K562 (cell line): Measurements from ENCODE around the gene KRT8. TPM values are rescaled to one million over a fixed set of nuclear protein-coding genes. Genes with fewer than 3 reads are reported as not detected.

Experiments used
- BCL6 ChIP-seq: fragments of 250-450 bp; sonication (Bioruptor Pico); IDR thresholded peaks from 2 replicates; pipeline ENCODE4 v1.4.0; 2020
- CEBPZ ChIP-seq: fragments of 150-350 bp; IDR thresholded peaks from 2 replicates; pipeline ENCODE4 v1.6.1; 2014; ENCODE audit warnings: low read depth, mild to moderate bottlenecking, low read length, borderline replicate concordance
- FOXA3 ChIP-seq, 2 experiments: fragments of 450-650 bp in 1 of 2; sonication (generic) in 1 of 2; formaldehyde crosslinking; IDR thresholded peaks in 1 of 2; conservative IDR thresholded peaks in 1 of 2; 2 replicates each; pipeline versions ENCODE4 v1.4.0 to v1.8.0; 2020 to 2022; ENCODE audit warnings: mild to moderate bottlenecking in 2 of 2, missing genetic modification reagents in 1 of 2
- FUS ChIP-seq: fragments of 200-400 bp; formaldehyde crosslinking; optimal IDR thresholded peaks from 2 replicates; pipeline ENCODE3; 2017; ENCODE audit warnings: low read depth, low read length
- HSF4 ChIP-seq: fragments of 250-450 bp; sonication (Bioruptor Pico); IDR thresholded peaks from 2 replicates; pipeline ENCODE4 v2.1.2; 2022; ENCODE audit warnings: mild to moderate bottlenecking, moderate library complexity, borderline replicate concordance
- POLR3G ChIP-seq: IDR thresholded peaks from 2 replicates; pipeline ENCODE4 v1.6.1; 2011; ENCODE audit not compliant: insufficient read length, insufficient replicate concordance; ENCODE audit errors: extremely low read depth
- RBBP5 ChIP-seq: fragments of 200-600 bp; sonication (generic); IDR thresholded peaks from 2 replicates; pipeline ENCODE4 v1.6.1; 2012; ENCODE audit warnings: borderline replicate concordance, mild to moderate bottlenecking, low read length, control low read depth, inconsistent platforms; ENCODE audit not compliant: insufficient read depth, poor library complexity, severe bottlenecking
- RCOR1 ChIP-seq, 2 experiments: IDR thresholded peaks; 2 replicates each; pipeline ENCODE4 v1.6.1; 2012; ENCODE audit warnings: low read depth in 2 of 2, low read length in 2 of 2, borderline replicate concordance in 1 of 2, improper control_type of control experiment in 1 of 2
- SAFB ChIP-seq: fragments of 200-400 bp; formaldehyde crosslinking; IDR thresholded peaks from 2 replicates; pipeline ENCODE4 v1.6.1; 2017; ENCODE audit warnings: low read depth, low read length, borderline replicate concordance
- TAF15 ChIP-seq: fragments of 200-400 bp; formaldehyde crosslinking; IDR thresholded peaks from 2 replicates; pipeline ENCODE4 v1.6.1; 2017; ENCODE audit warnings: mild to moderate bottlenecking, low read depth, low read length, moderate library complexity
- ZFP30 ChIP-seq: fragments of 250-450 bp; sonication (Bioruptor Pico); IDR thresholded peaks from 2 replicates; pipeline ENCODE4 v1.8.0; 2022; ENCODE audit warnings: moderate library complexity, mild to moderate bottlenecking, inconsistent platforms, borderline replicate concordance
- ZNF239 ChIP-seq: fragments of 250-450 bp; sonication (Bioruptor Pico); IDR thresholded peaks from 2 replicates; pipeline ENCODE4 v1.4.0; 2020; ENCODE audit warnings: mild to moderate bottlenecking
- polyA plus RNA-seq, 8 experiments: library from polyadenylated mRNA; depleted of rRNA in 4 of 8; stranded (reverse) in 5 of 8; unstranded in 3 of 8; fragments of >200 nt; fragmentation: Nextera tagmentation in 2 of 8; fragmentation: Illumina TruSeq in 1 of 8; extraction: Ambion mirVana in 2 of 8; extraction: Trizol in 1 of 8; gene quantifications; 2 replicates each; pipeline versions ENCODE4 v1.2.1 to v1.2.3, GENCODE V29; 2011 to 2014; ENCODE audit warnings: inconsistent platforms in 1 of 8, missing spikeins in 1 of 8
- total RNA-seq, 7 experiments: library from RNA; depleted of rRNA in 6 of 7; stranded (reverse); fragments of >200 nt in 6 of 7; fragmentation: Illumina TruSeq in 2 of 7; extraction: Trizol in 2 of 7; gene quantifications; 2 replicates each; pipeline versions ENCODE4 v1.2.1 to v1.2.3, GENCODE V29; 2011 to 2021; ENCODE audit warnings: low replicate concordance in 1 of 7
- TF ChIP-seq, protein P1 (sequence below): fragments of 450-650 bp; IDR thresholded peaks from 2 replicates; pipeline ENCODE4 v1.6.1; 2016; ENCODE audit warnings: borderline replicate concordance
- TF ChIP-seq, protein P2 (sequence below): sonication (generic); formaldehyde crosslinking; IDR thresholded peaks from 2 replicates; pipeline ENCODE4 v1.8.1; 2023; ENCODE audit warnings: missing genetic modification reagents, mild to moderate bottlenecking, borderline replicate concordance
- TF ChIP-seq, protein P3 (sequence below): sonication (generic); formaldehyde crosslinking; IDR thresholded peaks from 2 replicates; pipeline ENCODE4 v1.8.0; 2022; ENCODE audit warnings: missing genetic modification reagents, mild to moderate bottlenecking, borderline replicate concordance

The KRT8 gene
- total and polyA plus RNA-seq, 9 of the 15 experiments (the other 6 are each of a cell fraction or from before 2014, with no cell fraction given): 41.5 to 661 (median 260) TPM

- TF ChIP-seq, protein P1, sequence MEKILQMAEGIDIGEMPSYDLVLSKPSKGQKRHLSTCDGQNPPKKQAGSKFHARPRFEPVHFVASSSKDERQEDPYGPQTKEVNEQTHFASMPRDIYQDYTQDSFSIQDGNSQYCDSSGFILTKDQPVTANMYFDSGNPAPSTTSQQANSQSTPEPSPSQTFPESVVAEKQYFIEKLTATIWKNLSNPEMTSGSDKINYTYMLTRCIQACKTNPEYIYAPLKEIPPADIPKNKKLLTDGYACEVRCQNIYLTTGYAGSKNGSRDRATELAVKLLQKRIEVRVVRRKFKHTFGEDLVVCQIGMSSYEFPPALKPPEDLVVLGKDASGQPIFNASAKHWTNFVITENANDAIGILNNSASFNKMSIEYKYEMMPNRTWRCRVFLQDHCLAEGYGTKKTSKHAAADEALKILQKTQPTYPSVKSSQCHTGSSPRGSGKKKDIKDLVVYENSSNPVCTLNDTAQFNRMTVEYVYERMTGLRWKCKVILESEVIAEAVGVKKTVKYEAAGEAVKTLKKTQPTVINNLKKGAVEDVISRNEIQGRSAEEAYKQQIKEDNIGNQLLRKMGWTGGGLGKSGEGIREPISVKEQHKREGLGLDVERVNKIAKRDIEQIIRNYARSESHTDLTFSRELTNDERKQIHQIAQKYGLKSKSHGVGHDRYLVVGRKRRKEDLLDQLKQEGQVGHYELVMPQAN: peak; percentile 23; the same call in 1 of the 2 replicates
- TF ChIP-seq CEBPZ (no peak), RCOR1 (IDR thresholded peaks at IDR 0.05; ENCODE audit: borderline replicate concordance in 1 of 2, low read depth in 2 of 2, low read length in 2 of 2) (no peak), HSF4 (CRISPR knock-in tag) (no peak), ZNF239 (CRISPR knock-in tag) (no peak), RBBP5 (peak; percentile 29), POLR3G (no peak), FOXA3 (CRISPR knock-in tag; conservative IDR thresholded peaks at IDR 0.05 in 1 of 2, IDR thresholded peaks at IDR 0.05 in 1 of 2) (no peak), BCL6 (no peak), FUS (no peak), SAFB (peak; percentile 39; the same call in 1 of the 2 replicates), TAF15 (no peak), ZFP30 (CRISPR knock-in tag) (no peak)
- TF ChIP-seq, protein P2, sequence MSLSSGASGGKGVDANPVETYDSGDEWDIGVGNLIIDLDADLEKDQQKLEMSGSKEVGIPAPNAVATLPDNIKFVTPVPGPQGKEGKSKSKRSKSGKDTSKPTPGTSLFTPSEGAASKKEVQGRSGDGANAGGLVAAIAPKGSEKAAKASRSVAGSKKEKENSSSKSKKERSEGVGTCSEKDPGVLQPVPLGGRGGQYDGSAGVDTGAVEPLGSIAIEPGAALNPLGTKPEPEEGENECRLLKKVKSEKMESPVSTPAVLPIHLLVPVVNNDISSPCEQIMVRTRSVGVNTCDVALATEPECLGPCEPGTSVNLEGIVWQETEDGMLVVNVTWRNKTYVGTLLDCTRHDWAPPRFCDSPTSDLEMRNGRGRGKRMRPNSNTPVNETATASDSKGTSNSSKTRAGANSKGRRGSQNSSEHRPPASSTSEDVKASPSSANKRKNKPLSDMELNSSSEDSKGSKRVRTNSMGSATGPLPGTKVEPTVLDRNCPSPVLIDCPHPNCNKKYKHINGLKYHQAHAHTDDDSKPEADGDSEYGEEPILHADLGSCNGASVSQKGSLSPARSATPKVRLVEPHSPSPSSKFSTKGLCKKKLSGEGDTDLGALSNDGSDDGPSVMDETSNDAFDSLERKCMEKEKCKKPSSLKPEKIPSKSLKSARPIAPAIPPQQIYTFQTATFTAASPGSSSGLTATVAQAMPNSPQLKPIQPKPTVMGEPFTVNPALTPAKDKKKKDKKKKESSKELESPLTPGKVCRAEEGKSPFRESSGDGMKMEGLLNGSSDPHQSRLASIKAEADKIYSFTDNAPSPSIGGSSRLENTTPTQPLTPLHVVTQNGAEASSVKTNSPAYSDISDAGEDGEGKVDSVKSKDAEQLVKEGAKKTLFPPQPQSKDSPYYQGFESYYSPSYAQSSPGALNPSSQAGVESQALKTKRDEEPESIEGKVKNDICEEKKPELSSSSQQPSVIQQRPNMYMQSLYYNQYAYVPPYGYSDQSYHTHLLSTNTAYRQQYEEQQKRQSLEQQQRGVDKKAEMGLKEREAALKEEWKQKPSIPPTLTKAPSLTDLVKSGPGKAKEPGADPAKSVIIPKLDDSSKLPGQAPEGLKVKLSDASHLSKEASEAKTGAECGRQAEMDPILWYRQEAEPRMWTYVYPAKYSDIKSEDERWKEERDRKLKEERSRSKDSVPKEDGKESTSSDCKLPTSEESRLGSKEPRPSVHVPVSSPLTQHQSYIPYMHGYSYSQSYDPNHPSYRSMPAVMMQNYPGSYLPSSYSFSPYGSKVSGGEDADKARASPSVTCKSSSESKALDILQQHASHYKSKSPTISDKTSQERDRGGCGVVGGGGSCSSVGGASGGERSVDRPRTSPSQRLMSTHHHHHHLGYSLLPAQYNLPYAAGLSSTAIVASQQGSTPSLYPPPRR: no peak
- TF ChIP-seq, protein P3, sequence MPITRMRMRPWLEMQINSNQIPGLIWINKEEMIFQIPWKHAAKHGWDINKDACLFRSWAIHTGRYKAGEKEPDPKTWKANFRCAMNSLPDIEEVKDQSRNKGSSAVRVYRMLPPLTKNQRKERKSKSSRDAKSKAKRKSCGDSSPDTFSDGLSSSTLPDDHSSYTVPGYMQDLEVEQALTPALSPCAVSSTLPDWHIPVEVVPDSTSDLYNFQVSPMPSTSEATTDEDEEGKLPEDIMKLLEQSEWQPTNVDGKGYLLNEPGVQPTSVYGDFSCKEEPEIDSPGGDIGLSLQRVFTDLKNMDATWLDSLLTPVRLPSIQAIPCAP (CRISPR knock-in tag): no peak
These were observed 30.9 kb downstream of the KRT8 start (continued) for GRCh38 chr12:52873832-52874572.
